HTERT RPE-1 (cell line): Measurements from ENCODE around the gene COPZ1.
"Not testable (repeated sequence)": the region's sequence is repeated elsewhere in the genome, so short reads cannot be mapped to it uniquely, and the experiment has no call there.

Source experiments
- in situ Hi-C: fragments of 300-500 bp; cut with MboI; formaldehyde crosslinking; loops from 4 replicates; pipeline ENCODE4 v1.14.3; 2020; ENCODE audit warnings: low sequenced_read_pairs

Gene COPZ1

GRCh38 chr12:54324617-54325441, at the start of gene COPZ1:
Gene COPZ1 (plus strand): TSS chr12:54325131. CDS start chr12:54325164, 33 bp downstream.
- in situ Hi-C loops: no loop called here

GRCh38 chr12:54276368-54276767, 48.6 kb upstream of the COPZ1 start:
- in situ Hi-C loops: no loop called here

GRCh38 chr12:54277823-54278276, 47.1 kb upstream of the COPZ1 start:
- in situ Hi-C loops: no loop called here

GRCh38 chr12:54279227-54279631, 45.7 kb upstream of the COPZ1 start:
- in situ Hi-C loops: no loop called here

- in situ Hi-C loops: no loop called here
Observed at GRCh38 chr12:54279632-54280467, 45.1 kb upstream of the COPZ1 start, which contains the start of gene CBX5. Gene CBX5 (minus strand): TSS chr12:54280122. CDS start chr12:54257650, 22,472 bp downstream.

GRCh38 chr12:54280468-54281260, 44.3 kb upstream of the COPZ1 start, which contains the start of gene HNRNPA1:
Gene HNRNPA1 (plus strand): TSS chr12:54280726. CDS start chr12:54280808, 82 bp downstream.
- in situ Hi-C loops: no loop called here

- in situ Hi-C loops: not testable (repeated sequence)
Observed at GRCh38 chr12:54281261-54281638, 43.7 kb upstream of the COPZ1 start.

GRCh38 chr12:54281694-54282093, 43.2 kb upstream of the COPZ1 start:
- in situ Hi-C loops: not testable (repeated sequence)

GRCh38 chr12:54282949-54283593, 41.9 kb upstream of the COPZ1 start:
- in situ Hi-C loops: no loop called here

GRCh38 chr12:54284070-54284780, 40.7 kb upstream of the COPZ1 start:
- in situ Hi-C loops: not testable (repeated sequence)

- in situ Hi-C loops: no loop called here
Observed at GRCh38 chr12:54285150-54286041, 39.5 kb upstream of the COPZ1 start.

- in situ Hi-C loops: no loop called here
Observed at GRCh38 chr12:54286042-54287030, 38.6 kb upstream of the COPZ1 start.

- in situ Hi-C loops: no loop called here
Observed at GRCh38 chr12:54287261-54288157, 37.4 kb upstream of the COPZ1 start.

GRCh38 chr12:54292083-54292930, 32.6 kb upstream of the COPZ1 start:
- in situ Hi-C loops: no loop called here

GRCh38 chr12:54292931-54293241, 32.0 kb upstream of the COPZ1 start:
- in situ Hi-C loops: no loop called here
